Stimulated activated CD8-positive, alpha-beta memory T cell treated with anti-CD3 and anti-CD28 coated beads, Interleukin-2, amount 100 ng/mL, for 48 hours (primary cell): ENCODE data around the gene RDH12.
"Not testable (repeated sequence)": the region's sequence is repeated elsewhere in the genome, so short reads cannot be mapped to it uniquely, and the experiment has no call there.

ENCODE experiments used
- DNase-seq, 2 donors: peaks; one replicate each; pipeline ENCODE4 v3.0.0-alpha.2; 2020; ENCODE audit warnings: low read depth in 2 of 2

Gene RDH12

GRCh38 chr14:67704484-67705089, 2.9 kb downstream of the RDH12 start:
- DNase-seq: no peak

- DNase-seq: no peak
Measured at GRCh38 chr14:67705211-67705610, 3.5 kb downstream of the RDH12 start.

GRCh38 chr14:67709346-67709745, 7.7 kb downstream of the RDH12 start:
- DNase-seq: not testable (repeated sequence)

GRCh38 chr14:67709796-67710195, 8.1 kb downstream of the RDH12 start:
- not testable (repeated sequence) for DNase-seq

- no peak for DNase-seq
Measured at GRCh38 chr14:67710209-67710608, 8.5 kb downstream of the RDH12 start.

- no peak for DNase-seq
Measured at GRCh38 chr14:67717048-67717447, 15.4 kb downstream of the RDH12 start.

- DNase-seq: no peak
Measured at GRCh38 chr14:67718265-67718664, 16.6 kb downstream of the RDH12 start.

- DNase-seq: not testable (repeated sequence)
Measured at GRCh38 chr14:67719385-67719784, 17.7 kb downstream of the RDH12 start.

GRCh38 chr14:67719866-67720265, 18.2 kb downstream of the RDH12 start:
- no peak for DNase-seq

- DNase-seq: no peak
Measured at GRCh38 chr14:67721875-67722274, 20.2 kb downstream of the RDH12 start.

GRCh38 chr14:67722293-67722692, 20.6 kb downstream of the RDH12 start:
- no peak for DNase-seq

GRCh38 chr14:67725171-67725570, 23.5 kb downstream of the RDH12 start:
- no peak for DNase-seq

GRCh38 chr14:67727361-67727760, 25.7 kb downstream of the RDH12 start:
- no peak for DNase-seq

GRCh38 chr14:67728258-67728657, 26.6 kb downstream of the RDH12 start:
- DNase-seq: no peak

GRCh38 chr14:67729072-67729885, 27.6 kb downstream of the RDH12 start:
- DNase-seq: no peak

GRCh38 chr14:67733616-67734015, 31.9 kb downstream of the RDH12 start:
- DNase-seq: no peak

- DNase-seq: no peak
Measured at GRCh38 chr14:67734675-67735074, 33.0 kb downstream of the RDH12 start.

GRCh38 chr14:67735336-67736147, 33.9 kb downstream of the RDH12 start:
- DNase-seq: no peak

GRCh38 chr14:67736771-67737170, 35.1 kb downstream of the RDH12 start:
- DNase-seq: no peak

GRCh38 chr14:67738740-67739504, 37.2 kb downstream of the RDH12 start:
- DNase-seq: no peak

GRCh38 chr14:67744046-67744445, 42.4 kb downstream of the RDH12 start:
- DNase-seq: no peak

GRCh38 chr14:67746927-67747326, 45.2 kb downstream of the RDH12 start:
- DNase-seq: peak in 1 of 2 donors; percentile 9
